Naive thymus-derived CD8-positive, alpha-beta T cell (primary cell): ENCODE data around the gene COL5A1. TPM values are rescaled to one million over a fixed set of nuclear protein-coding genes. Genes with fewer than 3 reads are reported as not detected.

Source experiments
- ATAC-seq, 2 donors: fragments of 150-1000 bp; cut with Tn5 transposase in 1 of 2; sonication (Bioruptor Pico), chemical (Tn5 transposase) in 1 of 2; 1 replicate in 1 of 2; 2 replicates in 1 of 2; pipeline ENCODE4 v1.10.0; 2021; ENCODE audit warnings: mild to moderate bottlenecking in 2 of 2, moderate library complexity in 2 of 2
- POLR2A ChIA-PET: fragments of 350-600 bp; sonication (Branson Sonifier 250); formaldehyde crosslinking; loops from one replicate; lab custom pipeline; 2021; ENCODE audit warnings: antibody characterized with exemption; lab: Charles Lee
- DNase-seq, 10 donors: peaks; one replicate each; pipeline versions ENCODE4 v3.0.0 to v3.0.0-alpha.2; 2020 to 2022
- H3K27ac Mint-ChIP-seq, 10 donors: one replicate each; pipeline ENCODE4 v1.8.0; 2020 to 2022; ENCODE audit warnings: mild to moderate bottlenecking in 10 of 10, mixed read lengths in 10 of 10, moderate library complexity in 4 of 10, inconsistent platforms in 1 of 10
- H3K27me3 Mint-ChIP-seq, 5 donors: one replicate each; pipeline ENCODE4 v1.8.0; 2021 to 2022; ENCODE audit warnings: mixed read lengths in 5 of 5
- H3K36me3 Mint-ChIP-seq, 3 donors: one replicate each; pipeline ENCODE4 v1.8.0; 2020 to 2022; ENCODE audit warnings: mixed read lengths in 3 of 3, mild to moderate bottlenecking in 2 of 3, inconsistent platforms in 1 of 3
- H3K4me1 Mint-ChIP-seq, 4 donors: one replicate each; pipeline ENCODE4 v1.8.0; 2021 to 2022; ENCODE audit warnings: mixed read lengths in 4 of 4
- H3K4me3 Mint-ChIP-seq, 10 donors: one replicate each; pipeline ENCODE4 v1.8.0; 2020 to 2022; ENCODE audit warnings: mild to moderate bottlenecking in 10 of 10, mixed read lengths in 10 of 10, moderate library complexity in 6 of 10, inconsistent platforms in 1 of 10
- H3K9me3 Mint-ChIP-seq, 9 donors: one replicate each; pipeline ENCODE4 v1.8.0; 2020 to 2022; ENCODE audit warnings: mixed read lengths in 9 of 9, mild to moderate bottlenecking in 3 of 9, inconsistent platforms in 1 of 9, moderate library complexity in 1 of 9
- polyA plus RNA-seq, 3 donors: library from polyadenylated mRNA; unstranded; fragments of 300-500 nt; fragmentation: Illumina TruSeq; gene quantifications; one replicate each; pipeline ENCODE4 v1.2.3, GENCODE V29; 2021
- total RNA-seq, 8 experiments: library from RNA in 2 of 8; stranded (reverse) in 2 of 8; gene quantifications; one replicate each; pipeline ENCODE4 v1.2.3 and lab custom pipeline; 2021 to 2026

The COL5A1 gene
- total and polyA plus RNA-seq, 5 experiments from 2014 or later = 0.26 TPM; not detected in 4

- H3K9me3 Mint-ChIP-seq = no peaks in the 10 kb centered on the region
- DNase-seq = no peak
- ATAC-seq = no peak
- no peak overlapping the region for H3K27ac Mint-ChIP-seq
- POLR2A ChIA-PET = no interaction called here
- no peaks in the 10 kb centered on the region for H3K36me3 Mint-ChIP-seq
- peaks cover 0 to 17% (median 0%) of the 10 kb centered on the region in 5 donors for H3K27me3 Mint-ChIP-seq
- peaks cover 0 to 1% (median 0%) of the 10 kb centered on the region in 4 donors for H3K4me1 Mint-ChIP-seq
- no peak overlapping the region for H3K4me3 Mint-ChIP-seq
Observed at GRCh38 chr9:134784577-134785305, 143.1 kb downstream of the COL5A1 start.

- H3K27me3 Mint-ChIP-seq = peaks cover 0 to 19% (median 0%) of the 10 kb centered on the region in 5 donors
- no peak overlapping the region for H3K4me3 Mint-ChIP-seq
- no peak overlapping the region for H3K27ac Mint-ChIP-seq
- no peak for DNase-seq
- ATAC-seq = no peak
- H3K36me3 Mint-ChIP-seq = no peaks in the 10 kb centered on the region
- POLR2A ChIA-PET = no interaction called here
- H3K4me1 Mint-ChIP-seq = peaks cover 0 to 1% (median 0%) of the 10 kb centered on the region in 4 donors
- no peaks in the 10 kb centered on the region for H3K9me3 Mint-ChIP-seq
Observed at GRCh38 chr9:134785325-134786108, 143.9 kb downstream of the COL5A1 start.

- DNase-seq (no peak), ATAC-seq (no peak)
- POLR2A ChIA-PET = no interaction called here
- Mint-ChIP-seq H3K36me3 (no peaks in the 10 kb centered on the region), H3K27ac (peak overlapping the region in 1 of 10 donors; percentile 15), H3K27me3 (peaks cover 0 to 24% (median 0%) of the 10 kb centered on the region in 5 donors), H3K4me3 (no peak overlapping the region), H3K4me1 (no peaks in the 10 kb centered on the region), H3K9me3 (no peaks in the 10 kb centered on the region)
Observed at GRCh38 chr9:134787601-134788531, 146.3 kb downstream of the COL5A1 start.

GRCh38 chr9:134789168-134789567, 147.6 kb downstream of the COL5A1 start:
- Mint-ChIP-seq H3K36me3 (no peaks in the 10 kb centered on the region), H3K4me3 (no peak overlapping the region), H3K9me3 (no peaks in the 10 kb centered on the region), H3K27ac (no peak overlapping the region), H3K4me1 (no peaks in the 10 kb centered on the region), H3K27me3 (peaks cover 0 to 24% (median 3%) of the 10 kb centered on the region in 5 donors)
- DNase-seq (no peak), ATAC-seq (no peak)
- POLR2A ChIA-PET = no interaction called here

GRCh38 chr9:134791009-134791408, 149.4 kb downstream of the COL5A1 start:
- H3K27me3 Mint-ChIP-seq = peaks cover 0 to 28% (median 8%) of the 10 kb centered on the region in 5 donors
- DNase-seq = no peak
- POLR2A ChIA-PET = no interaction called here
- no peaks in the 10 kb centered on the region for H3K9me3 Mint-ChIP-seq
- H3K4me1 Mint-ChIP-seq = no peaks in the 10 kb centered on the region
- no peak for ATAC-seq
- no peaks in the 10 kb centered on the region for H3K36me3 Mint-ChIP-seq
- no peak overlapping the region for H3K27ac Mint-ChIP-seq
- H3K4me3 Mint-ChIP-seq = no peak overlapping the region

- DNase-seq (no peak), ATAC-seq (no peak)
- peaks cover 0 to 25% (median 8%) of the 10 kb centered on the region in 5 donors for H3K27me3 Mint-ChIP-seq
- no peaks in the 10 kb centered on the region for H3K9me3 Mint-ChIP-seq
- no peak overlapping the region for H3K4me3 Mint-ChIP-seq
- no peak overlapping the region for H3K27ac Mint-ChIP-seq
- no peaks in the 10 kb centered on the region for H3K4me1 Mint-ChIP-seq
- no peaks in the 10 kb centered on the region for H3K36me3 Mint-ChIP-seq
- POLR2A ChIA-PET = no interaction called here
Observed at GRCh38 chr9:134792627-134793026, 151.0 kb downstream of the COL5A1 start.

GRCh38 chr9:134793288-134794188, 151.9 kb downstream of the COL5A1 start:
- ATAC-seq = no peak
- no peak for DNase-seq
- no peaks in the 10 kb centered on the region for H3K4me1 Mint-ChIP-seq
- H3K27ac Mint-ChIP-seq = peak overlapping the region in 1 of 10 donors; percentile 24
- H3K4me3 Mint-ChIP-seq = no peak overlapping the region
- peaks cover 0 to 16% (median 8%) of the 10 kb centered on the region in 5 donors for H3K27me3 Mint-ChIP-seq
- H3K9me3 Mint-ChIP-seq = no peaks in the 10 kb centered on the region
- POLR2A ChIA-PET = no interaction called here
- no peaks in the 10 kb centered on the region for H3K36me3 Mint-ChIP-seq

GRCh38 chr9:134794663-134795370, 153.2 kb downstream of the COL5A1 start:
- Mint-ChIP-seq H3K27ac (no peak overlapping the region), H3K36me3 (no peaks in the 10 kb centered on the region), H3K9me3 (no peaks in the 10 kb centered on the region), H3K4me1 (no peaks in the 10 kb centered on the region), H3K27me3 (peaks cover 0 to 14% (median 8%) of the 10 kb centered on the region in 5 donors), H3K4me3 (no peak overlapping the region)
- ATAC-seq (no peak), DNase-seq (no peak)
- POLR2A ChIA-PET = no interaction called here

GRCh38 chr9:134795446-134795845, 153.8 kb downstream of the COL5A1 start:
- no peaks in the 10 kb centered on the region for H3K4me1 Mint-ChIP-seq
- ATAC-seq = no peak
- H3K27me3 Mint-ChIP-seq = peaks cover 0 to 14% (median 8%) of the 10 kb centered on the region in 5 donors
- DNase-seq = no peak
- H3K4me3 Mint-ChIP-seq = no peak overlapping the region
- POLR2A ChIA-PET = no interaction called here
- H3K9me3 Mint-ChIP-seq = no peaks in the 10 kb centered on the region
- H3K36me3 Mint-ChIP-seq = no peaks in the 10 kb centered on the region
- no peak overlapping the region for H3K27ac Mint-ChIP-seq

GRCh38 chr9:134796882-134797281, 155.3 kb downstream of the COL5A1 start:
- Mint-ChIP-seq H3K4me3 (no peak overlapping the region), H3K27me3 (peaks cover 0 to 9% (median 8%) of the 10 kb centered on the region in 5 donors), H3K27ac (no peak overlapping the region), H3K4me1 (no peaks in the 10 kb centered on the region), H3K36me3 (no peaks in the 10 kb centered on the region), H3K9me3 (no peaks in the 10 kb centered on the region)
- no peak for DNase-seq
- POLR2A ChIA-PET = no interaction called here
- ATAC-seq = no peak

GRCh38 chr9:134800791-134801339, 159.3 kb downstream of the COL5A1 start:
- POLR2A ChIA-PET = no interaction called here

More at GRCh38 chr9:134800791-134801339, 159.3 kb downstream of the COL5A1 start:
- ATAC-seq (no peak), DNase-seq (no peak)
- Mint-ChIP-seq H3K4me3 (no peak overlapping the region), H3K27ac (no peak overlapping the region), H3K9me3 (no peaks in the 10 kb centered on the region), H3K36me3 (no peaks in the 10 kb centered on the region), H3K27me3 (peaks cover 0 to 4% (median 0%) of the 10 kb centered on the region in 5 donors), H3K4me1 (no peaks in the 10 kb centered on the region)
